22Rv1 (cell line): Measurements from ENCODE around the gene SNX25.

Experiments
- CTCF ChIP-seq: fragments of 450-650 bp; IDR thresholded peaks from 2 replicates; pipeline ENCODE4 v1.5.1; 2017; ENCODE audit warnings: mild to moderate bottlenecking
- ZFX ChIP-seq: fragments of 450-650 bp; IDR thresholded peaks from 2 replicates; pipeline ENCODE4 v1.6.1; 2017; ENCODE audit warnings: antibody characterized with exemption, borderline replicate concordance

- TF ChIP-seq CTCF (no peak), ZFX (no peak)
Observed at GRCh38 chr4:185186769-185187168, 22.6 kb upstream of the SNX25 start.
